SIG-M5 treated with dmso at 0.1 percent for 504 hours (cell line): ENCODE results near the gene PWP1.

Source experiments
- DNase-seq: peaks from one replicate; lab custom pipeline; 2025; ENCODE audit not compliant: unreplicated experiment; lab: John Stamatoyannopoulos, UW

The PWP1 gene

DNA sequence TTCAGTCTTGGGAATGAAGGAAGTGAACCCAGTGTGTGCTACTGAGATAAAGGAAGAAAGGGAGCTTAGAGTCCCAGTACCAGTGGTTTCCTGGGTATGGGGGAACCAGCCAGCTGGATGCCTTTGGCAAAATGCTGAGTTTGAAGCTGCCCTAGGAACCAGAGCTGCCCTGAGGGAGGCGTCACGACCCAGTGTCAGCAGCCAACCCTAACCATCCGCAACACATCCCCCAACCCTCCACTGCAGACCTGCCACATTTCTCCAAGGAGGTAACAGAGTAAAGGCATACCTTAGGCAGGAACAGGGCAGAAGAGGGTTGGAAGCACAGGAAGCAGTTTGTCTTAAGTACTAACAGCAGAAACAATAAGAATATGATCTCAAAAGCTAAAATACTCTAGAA, 46.8 kb downstream of the PWP1 start:
- no peak for DNase-seq

GRCh38 chr12:107734139-107734538, 48.5 kb downstream of the PWP1 start:
- DNase-seq: no peak

DNA sequence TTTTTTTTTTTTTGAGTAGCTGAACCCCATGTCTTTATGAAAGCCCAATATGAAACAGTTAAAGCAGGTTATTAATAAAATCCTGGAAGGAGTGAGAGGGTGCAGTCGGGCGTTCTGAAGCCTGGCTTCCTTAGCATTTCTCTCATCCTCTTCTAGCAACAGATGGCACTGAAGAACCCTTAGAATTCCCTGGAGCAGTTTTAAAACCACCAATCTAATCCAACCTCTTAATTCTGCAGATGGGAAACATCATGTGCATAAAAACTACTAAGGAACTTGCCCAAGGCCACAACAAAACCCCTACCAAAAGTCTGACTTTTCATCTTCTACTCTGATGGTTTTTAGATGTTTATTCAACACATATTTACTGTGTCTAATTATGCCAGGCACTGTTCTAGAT, 50.2 kb downstream of the PWP1 start:
- no peak for DNase-seq

DNA sequence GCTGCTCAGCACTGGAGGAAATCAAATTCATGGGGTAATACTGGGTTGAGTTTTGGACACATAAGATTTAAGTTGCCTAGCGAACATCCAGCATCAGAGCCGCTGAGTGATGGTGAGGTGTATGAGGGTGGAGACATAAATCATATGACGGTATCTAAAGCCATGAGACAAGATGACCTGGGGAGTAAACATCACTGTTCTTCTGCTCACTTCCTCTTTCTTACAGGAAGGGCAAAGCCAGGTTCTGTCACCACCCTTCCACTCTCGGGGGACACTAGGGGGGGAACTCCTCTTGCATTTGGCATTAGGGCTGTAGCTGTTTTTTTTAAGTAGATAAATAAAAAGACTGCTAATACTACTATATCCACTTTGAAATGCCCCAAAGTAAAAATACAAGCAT, 51.3 kb downstream of the PWP1 start:
- DNase-seq: peak; percentile 41

DNA sequence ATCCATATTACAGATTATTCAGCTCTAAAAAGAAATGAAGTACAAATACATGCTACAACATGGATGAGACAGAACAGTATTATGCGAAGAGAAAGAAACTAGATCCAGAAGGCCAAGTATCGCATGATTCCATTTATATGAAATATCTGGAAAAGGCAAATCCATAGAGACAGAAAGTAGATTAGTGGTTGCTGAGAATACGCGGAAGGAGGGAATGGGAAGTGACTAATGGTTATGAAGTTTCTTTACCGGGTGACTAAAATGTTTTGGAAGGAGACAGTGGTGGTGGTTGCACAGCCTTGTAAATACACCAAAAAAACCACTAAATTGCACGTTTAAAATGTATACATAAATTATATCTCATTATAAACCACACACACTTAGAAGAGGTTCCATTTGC, 62.9 kb downstream of the PWP1 start:
- no peak for DNase-seq

DNA sequence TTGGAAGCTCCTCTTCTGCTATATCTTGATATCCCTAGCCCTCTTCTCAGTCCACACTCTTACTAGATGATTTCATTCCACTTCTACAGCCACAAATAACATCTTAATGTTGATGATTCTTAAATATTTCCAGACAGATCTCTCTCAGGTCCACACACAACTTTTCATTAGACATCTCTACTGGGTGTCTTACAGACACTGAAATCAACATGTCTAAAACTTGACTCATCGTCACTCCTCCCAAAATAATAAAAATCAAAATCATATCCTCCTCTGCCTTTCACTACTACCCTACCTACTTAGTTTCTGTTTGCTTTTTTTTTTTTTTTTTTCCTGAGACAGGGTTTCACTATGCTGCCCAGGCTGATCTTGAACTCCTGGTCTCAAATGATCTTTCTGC, 63.5 kb downstream of the PWP1 start:
- DNase-seq: no peak

- DNase-seq: peak; percentile 58
Observed at GRCh38 chr12:107759410-107759809, 73.8 kb downstream of the PWP1 start.

DNA sequence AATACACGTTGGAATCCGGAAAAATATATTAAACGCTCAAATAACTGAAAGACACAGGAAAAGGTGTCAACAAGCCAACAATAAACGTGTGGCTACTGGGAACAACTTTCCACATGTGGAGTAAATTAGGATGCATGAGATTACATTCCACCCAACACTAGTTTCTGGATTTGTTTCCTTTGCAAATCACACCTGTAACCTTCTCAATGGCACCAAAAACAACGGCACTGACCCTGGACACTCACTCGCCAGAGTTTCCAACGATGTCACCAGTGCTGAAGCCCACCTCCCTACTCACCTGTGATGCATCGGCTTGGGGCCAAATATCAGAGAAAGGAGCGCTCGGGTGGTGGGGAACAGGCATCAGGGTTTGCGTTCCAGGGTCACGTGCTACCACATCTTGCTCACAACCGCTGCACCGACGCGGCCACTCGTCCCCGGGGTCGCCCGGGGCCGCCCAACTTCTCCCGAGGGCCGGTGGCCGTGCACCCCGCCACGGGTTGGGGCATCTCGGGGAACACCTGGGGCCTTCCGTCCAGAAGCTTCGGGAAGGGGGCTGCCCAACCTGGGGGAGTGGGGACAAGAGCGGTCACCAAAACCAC, 74.7 kb downstream of the PWP1 start:
- DNase-seq: peak; percentile 27

- peak; percentile 92 for DNase-seq
Observed at GRCh38 chr12:107760809-107761501, 75.4 kb downstream of the PWP1 start, which contains the start of gene PRDM4. PRDM4 (minus strand) TSS chr12:107761137; CDS start chr12:107760515, 622 bp downstream.

DNA sequence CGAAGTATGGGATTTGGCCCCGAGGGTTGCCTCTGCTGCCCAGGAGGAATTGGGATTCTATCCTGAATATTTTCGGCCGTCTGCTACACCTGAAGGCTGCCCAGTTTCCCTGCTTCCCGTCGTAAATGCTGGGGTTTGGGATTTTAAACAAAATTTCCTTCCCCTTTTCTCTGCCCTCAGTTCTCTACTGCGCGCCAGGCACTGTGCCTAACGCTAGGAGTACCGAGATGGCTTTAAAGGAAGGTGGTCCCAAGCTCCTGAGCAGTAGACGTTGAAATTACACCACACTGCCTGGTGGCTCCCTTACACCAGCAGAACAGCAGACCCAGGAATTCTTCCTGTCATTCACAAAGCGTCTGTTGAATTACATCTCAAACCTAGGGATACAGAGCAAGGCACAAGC, 75.9 kb downstream of the PWP1 start:
- peak; percentile 11 for DNase-seq
